ENCODE results near the gene NHSL1. TPM values are rescaled to one million over a fixed set of nuclear protein-coding genes. Genes with fewer than 3 reads are reported as not detected.

The NHSL1 gene
- total RNA-seq, 2 experiments from 2014 or later, result 0.06 to 0.08 TPM

DNA sequence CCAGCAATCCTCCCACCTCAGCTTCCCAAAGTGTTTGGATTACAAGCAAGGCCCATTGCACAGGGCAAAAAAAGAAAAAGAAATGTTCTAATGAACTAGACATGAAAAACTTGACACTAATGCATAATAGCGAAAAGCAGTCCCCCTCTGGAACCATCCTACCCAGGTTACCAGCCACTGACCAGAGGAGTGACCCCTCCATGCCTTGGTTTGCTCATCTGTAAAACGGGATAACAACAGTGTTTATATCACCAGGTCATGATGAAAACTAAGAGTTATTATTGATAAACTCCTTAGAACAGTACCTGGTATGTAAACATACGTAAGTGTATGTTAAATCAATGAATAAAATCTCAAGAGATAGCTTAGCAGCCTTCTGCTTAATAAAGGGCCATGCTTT is 3.3 kb upstream of the NHSL1 start:
- TF ChIP-seq, protein P1, sequence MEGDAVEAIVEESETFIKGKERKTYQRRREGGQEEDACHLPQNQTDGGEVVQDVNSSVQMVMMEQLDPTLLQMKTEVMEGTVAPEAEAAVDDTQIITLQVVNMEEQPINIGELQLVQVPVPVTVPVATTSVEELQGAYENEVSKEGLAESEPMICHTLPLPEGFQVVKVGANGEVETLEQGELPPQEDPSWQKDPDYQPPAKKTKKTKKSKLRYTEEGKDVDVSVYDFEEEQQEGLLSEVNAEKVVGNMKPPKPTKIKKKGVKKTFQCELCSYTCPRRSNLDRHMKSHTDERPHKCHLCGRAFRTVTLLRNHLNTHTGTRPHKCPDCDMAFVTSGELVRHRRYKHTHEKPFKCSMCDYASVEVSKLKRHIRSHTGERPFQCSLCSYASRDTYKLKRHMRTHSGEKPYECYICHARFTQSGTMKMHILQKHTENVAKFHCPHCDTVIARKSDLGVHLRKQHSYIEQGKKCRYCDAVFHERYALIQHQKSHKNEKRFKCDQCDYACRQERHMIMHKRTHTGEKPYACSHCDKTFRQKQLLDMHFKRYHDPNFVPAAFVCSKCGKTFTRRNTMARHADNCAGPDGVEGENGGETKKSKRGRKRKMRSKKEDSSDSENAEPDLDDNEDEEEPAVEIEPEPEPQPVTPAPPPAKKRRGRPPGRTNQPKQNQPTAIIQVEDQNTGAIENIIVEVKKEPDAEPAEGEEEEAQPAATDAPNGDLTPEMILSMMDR (IDR thresholded peaks at IDR 0.05), result no peak
- DNase-seq, result no peak
- no peaks in the 10 kb centered on the region for H3K36me3 ChIP-seq (ENCODE audit: insufficient read depth, low read length)
- no peaks in the 10 kb centered on the region for H3K9me3 Mint-ChIP-seq
- no peaks in the 10 kb centered on the region for H3K36me3 Mint-ChIP-seq (ENCODE audit: low read depth)
- H3K4me3 ChIP-seq (ENCODE audit: low read length), result no peak overlapping the region
- ChIA-PET CTCF (no interaction called here), POLR2A (no interaction called here)
- peaks cover 8% of the 10 kb centered on the region for H3K27me3 Mint-ChIP-seq
- intact Hi-C loops (cut with DNase I, micrococcal nuclease), result loop anchor here in 1 of 2 experiments (10.0 kb wide), 1 partner anchor 498 kb away; no protein-coding TSS in a partner anchor
- H3K4me3 Mint-ChIP-seq, result no peak overlapping the region
- no peak overlapping the region for H3K27ac Mint-ChIP-seq
- H3K27ac ChIP-seq (ENCODE audit: low read depth in 1 of 2, low read length in 2 of 2), result no peak overlapping the region
- H3K4me1 ChIP-seq (ENCODE audit: insufficient read depth, low read length), result no peaks in the 10 kb centered on the region
- peaks cover 4% of the 10 kb centered on the region for H3K4me1 Mint-ChIP-seq (ENCODE audit: low read depth)
- no peak for ATAC-seq (ENCODE audit: poor library complexity)
- peaks cover 0 to 3% of the 10 kb centered on the region in 2 experiments for H3K27me3 ChIP-seq (ENCODE audit: control insufficient read depth in 1 of 2, insufficient read depth in 2 of 2, low read length in 2 of 2)
- no peaks in the 10 kb centered on the region for H3K9me3 ChIP-seq (ENCODE audit: control insufficient read depth in 1 of 2, insufficient read depth in 1 of 2, low read length in 2 of 2)

DNA sequence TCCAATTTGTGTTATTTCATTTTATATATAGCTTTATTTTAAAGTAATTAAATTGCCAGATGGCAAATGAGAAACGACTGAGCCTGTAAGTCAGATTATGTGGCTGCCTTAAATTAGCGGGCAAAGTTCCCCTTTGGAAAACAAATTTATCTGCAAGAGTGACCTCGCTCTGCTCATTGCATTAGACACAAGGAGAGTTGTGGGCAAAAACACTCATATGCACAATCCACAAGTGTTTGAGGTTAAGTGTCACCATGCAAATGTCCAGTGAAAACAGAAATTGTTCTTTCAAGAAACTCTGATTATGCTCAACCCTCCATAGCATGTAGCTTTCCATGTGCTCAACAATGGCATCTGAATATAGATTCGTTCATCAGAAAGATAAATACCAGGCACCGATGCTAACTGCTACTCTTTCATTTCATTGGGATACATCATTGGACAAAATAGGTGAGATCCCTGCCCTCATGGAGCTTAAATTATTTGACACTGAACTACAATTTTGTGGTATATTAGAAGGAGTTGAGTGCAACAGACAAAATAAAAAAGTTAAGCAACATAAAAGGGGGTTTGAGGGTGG is 1.7 kb upstream of the NHSL1 start:
- peaks cover 12% of the 10 kb centered on the region for H3K27me3 Mint-ChIP-seq
- TF ChIP-seq, protein P1 (IDR thresholded peaks at IDR 0.05), result no peak
- no peaks in the 10 kb centered on the region for H3K36me3 ChIP-seq (ENCODE audit: insufficient read depth, low read length)
- ChIA-PET POLR2A (no interaction called here), CTCF (no interaction called here)
- no peak overlapping the region for H3K4me3 ChIP-seq (ENCODE audit: low read length)
- DNase-seq (no peak), ATAC-seq (ENCODE audit: poor library complexity) (no peak)
- H3K9me3 Mint-ChIP-seq, result no peaks in the 10 kb centered on the region
- H3K27ac ChIP-seq (ENCODE audit: low read depth in 1 of 2, low read length in 2 of 2), result no peak overlapping the region
- intact Hi-C loops (cut with DNase I, micrococcal nuclease), result loop anchor here in 1 of 2 experiments (10.0 kb wide), 1 partner anchor 496 kb away; no protein-coding TSS in a partner anchor
- H3K36me3 Mint-ChIP-seq (ENCODE audit: low read depth), result no peaks in the 10 kb centered on the region
- no peak overlapping the region for H3K4me3 Mint-ChIP-seq
- no peaks in the 10 kb centered on the region for H3K4me1 ChIP-seq (ENCODE audit: insufficient read depth, low read length)
- no peaks in the 10 kb centered on the region for H3K9me3 ChIP-seq (ENCODE audit: control insufficient read depth in 1 of 2, insufficient read depth in 1 of 2, low read length in 2 of 2)
- peaks cover 4% of the 10 kb centered on the region for H3K4me1 Mint-ChIP-seq (ENCODE audit: low read depth)
- no peak overlapping the region for H3K27ac Mint-ChIP-seq
- H3K27me3 ChIP-seq (ENCODE audit: control insufficient read depth in 1 of 2, insufficient read depth in 2 of 2, low read length in 2 of 2), result peaks cover 0 to 3% of the 10 kb centered on the region in 2 experiments

DNA sequence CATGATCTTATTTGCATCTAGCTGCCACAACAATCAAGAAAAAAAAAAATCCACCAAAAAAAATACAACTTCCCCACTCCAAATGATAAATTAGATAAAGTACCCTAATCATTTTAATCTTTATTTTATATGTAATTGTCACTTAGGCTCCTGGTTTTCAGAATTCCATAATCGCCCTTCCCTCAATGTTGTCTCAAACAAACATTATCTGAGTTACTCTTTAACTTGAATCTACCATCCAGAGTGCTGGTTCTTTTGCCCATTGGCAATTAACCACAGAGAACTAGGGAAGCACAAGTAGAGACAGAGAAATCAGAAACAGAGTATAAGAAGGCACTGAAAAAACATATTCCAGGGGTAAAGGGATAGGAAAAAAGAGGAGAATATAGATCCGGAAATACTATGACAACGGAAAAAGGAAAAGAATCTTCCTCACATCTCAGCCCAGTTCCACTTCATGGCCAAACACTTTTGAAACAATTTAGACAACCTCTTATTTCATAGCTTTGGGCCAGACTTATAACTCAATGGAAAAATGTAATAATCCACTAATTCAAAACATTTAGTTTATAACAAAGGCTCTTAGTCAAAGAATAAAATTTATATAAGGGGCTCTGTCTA is 861 bp upstream of the NHSL1 start:
- CTCF ChIA-PET, result no interaction called here
- POLR2A ChIA-PET, result interaction anchor here (0.6 kb wide), 1 partner anchor 125 kb away, joined by 3 read pairs; no protein-coding TSS in a partner anchor

More for the DNA sequence above, 861 bp upstream of the NHSL1 start:
- H3K27me3 ChIP-seq (ENCODE audit: control insufficient read depth in 1 of 2, insufficient read depth in 2 of 2, low read length in 2 of 2), result peaks cover 0 to 3% of the 10 kb centered on the region in 2 experiments
- no peaks in the 10 kb centered on the region for H3K36me3 Mint-ChIP-seq (ENCODE audit: low read depth)
- H3K36me3 ChIP-seq (ENCODE audit: insufficient read depth, low read length), result no peaks in the 10 kb centered on the region
- peaks cover 12% of the 10 kb centered on the region for H3K27me3 Mint-ChIP-seq
- no peak overlapping the region for H3K4me3 ChIP-seq (ENCODE audit: low read length)
- ATAC-seq (ENCODE audit: poor library complexity) (no peak), DNase-seq (no peak)
- H3K27ac Mint-ChIP-seq, result no peak overlapping the region
- H3K4me3 Mint-ChIP-seq, result no peak overlapping the region
- TF ChIP-seq, protein P1 (IDR thresholded peaks at IDR 0.05), result no peak
- peaks cover 4% of the 10 kb centered on the region for H3K4me1 Mint-ChIP-seq (ENCODE audit: low read depth)
- no peaks in the 10 kb centered on the region for H3K4me1 ChIP-seq (ENCODE audit: insufficient read depth, low read length)
- no peaks in the 10 kb centered on the region for H3K9me3 Mint-ChIP-seq
- H3K9me3 ChIP-seq (ENCODE audit: control insufficient read depth in 1 of 2, insufficient read depth in 1 of 2, low read length in 2 of 2), result no peaks in the 10 kb centered on the region
- intact Hi-C loops (cut with DNase I, micrococcal nuclease), result loop anchor here in 1 of 2 experiments (10.0 kb wide), 1 partner anchor 495 kb away; no protein-coding TSS in a partner anchor
- H3K27ac ChIP-seq (ENCODE audit: low read depth in 1 of 2, low read length in 2 of 2), result no peak overlapping the region
